HG03066 (cell line): Measurements from ENCODE around the gene KCNQ5.

Experiments used
- ATAC-seq: cut with Tn5 transposase; IDR thresholded peaks from one replicate; pipeline ENCODE4 v1.9.1; 2021; ENCODE audit warnings: low read depth; ENCODE audit not compliant: unreplicated experiment

Gene KCNQ5

GRCh38 chr6:72941751-72942150, 319.9 kb downstream of the KCNQ5 start:
- ATAC-seq = no peak

- ATAC-seq = no peak
Observed at GRCh38 chr6:72943699-72944098, 321.8 kb downstream of the KCNQ5 start.

GRCh38 chr6:72944660-72945059, 322.8 kb downstream of the KCNQ5 start:
- ATAC-seq = no peak

GRCh38 chr6:72946774-72947173, 324.9 kb downstream of the KCNQ5 start:
- no peak for ATAC-seq

- ATAC-seq = no peak
Observed at GRCh38 chr6:72947534-72947933, 325.7 kb downstream of the KCNQ5 start.

GRCh38 chr6:72948153-72948552, 326.3 kb downstream of the KCNQ5 start:
- no peak for ATAC-seq

- ATAC-seq = no peak
Observed at GRCh38 chr6:72950114-72950860, 328.4 kb downstream of the KCNQ5 start.

GRCh38 chr6:72952808-72953630, 331.2 kb downstream of the KCNQ5 start:
- no peak for ATAC-seq

- no peak for ATAC-seq
Observed at GRCh38 chr6:72953971-72954381, 332.1 kb downstream of the KCNQ5 start.

- ATAC-seq = no peak
Observed at GRCh38 chr6:72954716-72955115, 332.9 kb downstream of the KCNQ5 start.

GRCh38 chr6:72955666-72956065, 333.8 kb downstream of the KCNQ5 start:
- no peak for ATAC-seq

GRCh38 chr6:72956272-72956671, 334.4 kb downstream of the KCNQ5 start:
- no peak for ATAC-seq

GRCh38 chr6:72959821-72960220, 338.0 kb downstream of the KCNQ5 start:
- ATAC-seq = no peak

GRCh38 chr6:72963946-72964345, 342.1 kb downstream of the KCNQ5 start:
- ATAC-seq = no peak

- no peak for ATAC-seq
Observed at GRCh38 chr6:72966628-72967280, 344.9 kb downstream of the KCNQ5 start.

- ATAC-seq = no peak
Observed at GRCh38 chr6:72967329-72967728, 345.5 kb downstream of the KCNQ5 start.

GRCh38 chr6:72968704-72969103, 346.8 kb downstream of the KCNQ5 start:
- no peak for ATAC-seq

- ATAC-seq = no peak
Observed at GRCh38 chr6:72969666-72970065, 347.8 kb downstream of the KCNQ5 start.

- no peak for ATAC-seq
Observed at GRCh38 chr6:72972579-72972978, 350.7 kb downstream of the KCNQ5 start.

- no peak for ATAC-seq
Observed at GRCh38 chr6:72974276-72974675, 352.4 kb downstream of the KCNQ5 start.

- ATAC-seq = no peak
Observed at GRCh38 chr6:72975352-72975752, 353.5 kb downstream of the KCNQ5 start.
